H9 (cell line): ENCODE data around the gene ELMOD1. TPM values are rescaled to one million over a fixed set of nuclear protein-coding genes. Genes with fewer than 3 reads are reported as not detected.

Source experiments
- DNase-seq: peaks from one replicate; pipeline ENCODE4 v3.0.0-alpha.2; 2017
- H2AFZ ChIP-seq: one replicate; pipeline ENCODE4 v1.6.1; 2013; ENCODE audit warnings: mild to moderate bottlenecking, low read length, control low read depth, moderate library complexity
- H2AK5ac ChIP-seq: 2 replicates; pipeline ENCODE4 v1.6.1; 2013; ENCODE audit warnings: low read length, control low read depth, mixed read lengths; ENCODE audit not compliant: insufficient read length
- H2BK120ac ChIP-seq: one replicate; pipeline ENCODE4 v1.6.1; 2013; ENCODE audit warnings: low read depth, mild to moderate bottlenecking, low read length, control low read depth, inconsistent platforms; ENCODE audit not compliant: poor library complexity, severe bottlenecking
- H2BK12ac ChIP-seq: 2 replicates; pipeline ENCODE4 v1.6.1; 2013; ENCODE audit warnings: low read length, control low read depth, mixed read lengths, low read depth; ENCODE audit not compliant: insufficient read length
- H2BK15ac ChIP-seq: 2 replicates; pipeline ENCODE4 v1.6.1; 2013; ENCODE audit warnings: low read depth, low read length, control low read depth
- H2BK20ac ChIP-seq: one replicate; pipeline ENCODE4 v1.6.1; 2013; ENCODE audit warnings: low read depth, mild to moderate bottlenecking, low read length, control low read depth, inconsistent platforms; ENCODE audit not compliant: poor library complexity, severe bottlenecking
- H2BK5ac ChIP-seq: 2 replicates; pipeline ENCODE4 v1.6.1; 2013; ENCODE audit warnings: low read length, control low read depth, mixed read lengths; ENCODE audit not compliant: insufficient read length
- H3K14ac ChIP-seq: 2 replicates; pipeline ENCODE4 v1.6.1; 2013; ENCODE audit warnings: low read length, control low read depth; ENCODE audit not compliant: insufficient read depth
- H3K18ac ChIP-seq: 2 replicates; pipeline ENCODE4 v1.6.1; 2013; ENCODE audit warnings: low read depth, mild to moderate bottlenecking, mixed read lengths, low read length, control low read depth; ENCODE audit not compliant: insufficient read length
- H3K23ac ChIP-seq: 2 replicates; pipeline ENCODE4 v1.6.1; 2013; ENCODE audit warnings: low read length, control low read depth, mixed read lengths, low read depth; ENCODE audit not compliant: insufficient read length
- H3K23me2 ChIP-seq: 2 replicates; pipeline ENCODE4 v1.6.1; 2013; ENCODE audit warnings: low read depth, mild to moderate bottlenecking, mixed read lengths, low read length, control low read depth; ENCODE audit not compliant: insufficient read length, poor library complexity, severe bottlenecking
- H3K27ac ChIP-seq: 2 replicates; pipeline ENCODE4 v1.5.1; 2013; ENCODE audit warnings: low read length, control low read depth, mixed read lengths, low read depth; ENCODE audit not compliant: insufficient read length
- H3K27me3 ChIP-seq: 2 replicates; pipeline ENCODE4 v1.6.1; 2013; ENCODE audit warnings: low read length, control low read depth, inconsistent platforms; ENCODE audit not compliant: insufficient read depth
- H3K4ac ChIP-seq: 2 replicates; pipeline ENCODE4 v1.6.1; 2013; ENCODE audit warnings: low read depth, mild to moderate bottlenecking, control low read depth, inconsistent platforms, low read length, moderate library complexity
- H3K4me1 ChIP-seq: 2 replicates; pipeline ENCODE4 v1.6.1; 2013; ENCODE audit warnings: low read length, control low read depth, inconsistent platforms; ENCODE audit not compliant: insufficient read depth
- H3K4me2 ChIP-seq: 2 replicates; pipeline ENCODE4 v1.6.1; 2013; ENCODE audit warnings: low read length, control low read depth, mixed read lengths; ENCODE audit not compliant: insufficient read length, insufficient read depth
- H3K56ac ChIP-seq: 2 replicates; pipeline ENCODE4 v1.6.1; 2013; ENCODE audit warnings: low read depth, mild to moderate bottlenecking, mixed read lengths, low read length, control low read depth; ENCODE audit not compliant: insufficient read length
- H3K79me1 ChIP-seq: 2 replicates; pipeline ENCODE4 v1.6.1; 2013; ENCODE audit warnings: low read depth, mild to moderate bottlenecking, moderate library complexity, low read length, control low read depth, inconsistent platforms; ENCODE audit not compliant: insufficient read depth, poor library complexity, severe bottlenecking
- H3K79me2 ChIP-seq: 2 replicates; pipeline ENCODE4 v1.6.1; 2013; ENCODE audit warnings: low read length, control low read depth, inconsistent platforms; ENCODE audit not compliant: insufficient read depth
- H3K9ac ChIP-seq: 2 replicates; pipeline ENCODE4 v1.6.1; 2013; ENCODE audit warnings: low read length, control low read depth, mixed read lengths; ENCODE audit not compliant: insufficient read length; ENCODE audit errors: extremely low read depth
- H3K9me3 ChIP-seq: one replicate; pipeline ENCODE4 v1.6.1; 2013; ENCODE audit warnings: low read depth, low read length, inconsistent platforms; ENCODE audit not compliant: control insufficient read depth
- H3T11ph ChIP-seq: one replicate; pipeline ENCODE4 v1.6.1; 2013; ENCODE audit warnings: mild to moderate bottlenecking, low read length, control low read depth, inconsistent platforms
- H4K20me1 ChIP-seq: one replicate; pipeline ENCODE4 v1.6.1; 2013; ENCODE audit not compliant: control insufficient read depth, insufficient read length, insufficient read depth
- H4K5ac ChIP-seq: 2 replicates; pipeline ENCODE4 v1.6.1; 2013; ENCODE audit warnings: low read depth, mild to moderate bottlenecking, mixed read lengths, low read length, control low read depth; ENCODE audit not compliant: insufficient read length
- H4K8ac ChIP-seq: replicated peaks from 2 replicates; pipeline ENCODE4 v1.6.1; 2013; ENCODE audit warnings: low read length, control low read depth, mixed read lengths, low read depth; ENCODE audit not compliant: insufficient read length
- H4K91ac ChIP-seq: 2 replicates; pipeline ENCODE4 v1.6.1; 2013; ENCODE audit warnings: low read depth, mild to moderate bottlenecking, moderate library complexity, mixed read lengths, low read length, control low read depth; ENCODE audit not compliant: insufficient read length
- H3K27ac Mint-ChIP-seq, 3 experiments: 2 replicates in 2 of 3; 3 replicates in 1 of 3; pipeline ENCODE4 v1.8.0; 2020 to 2021; ENCODE audit warnings: mixed read lengths in 3 of 3, mild to moderate bottlenecking in 1 of 3, moderate library complexity in 1 of 3
- H3K27me3 Mint-ChIP-seq: 2 replicates; pipeline ENCODE4 v1.8.0; 2021; ENCODE audit warnings: low read depth, mild to moderate bottlenecking, moderate library complexity, mixed read lengths
- H3K36me3 Mint-ChIP-seq, 3 experiments: 2 replicates in 2 of 3; 3 replicates in 1 of 3; pipeline ENCODE4 v1.8.0; 2020 to 2021; ENCODE audit warnings: low read depth in 3 of 3, mixed read lengths in 3 of 3; ENCODE audit not compliant: insufficient read depth in 1 of 3
- H3K4me1 Mint-ChIP-seq, 2 experiments: 2 replicates each; pipeline ENCODE4 v1.8.0; 2020; ENCODE audit warnings: mixed read lengths in 2 of 2
- H3K4me3 Mint-ChIP-seq, 2 experiments: 2 replicates in 1 of 2; 3 replicates in 1 of 2; pipeline ENCODE4 v1.8.0; 2020 to 2021; ENCODE audit warnings: mild to moderate bottlenecking in 2 of 2, mixed read lengths in 2 of 2, moderate library complexity in 1 of 2
- H3K9me3 Mint-ChIP-seq, 2 experiments: 2 replicates in 1 of 2; 3 replicates in 1 of 2; pipeline ENCODE4 v1.8.0; 2020; ENCODE audit warnings: mild to moderate bottlenecking in 2 of 2, mixed read lengths in 2 of 2, moderate library complexity in 1 of 2
- CTCF ChIP-seq: fragments of 200-600 bp; sonication (generic); conservative IDR thresholded peaks from 3 replicates; pipeline ENCODE4 v1.8.0; 2021; ENCODE audit warnings: antibody characterized with exemption, mild to moderate bottlenecking
- WGBS: extraction: QIAGEN DNeasy Blood & Tissue Kit; methylation state at CpG from one replicate; pipeline ENCODE4 v1.1.7; 2013; ENCODE audit warnings: missing lambda C conversion rate, low lambda C conversion rate, mixed read lengths; ENCODE audit not compliant: insufficient read length; ENCODE audit errors: extremely low coverage; 5-methylcytosine and 5-hydroxymethylcytosine counted together
- total RNA-seq: library from RNA; stranded (reverse); gene quantifications from 2 replicates; pipeline ENCODE4 v1.2.1, GENCODE V29; 2021

Gene ELMOD1
- total RNA-seq, 1 experiment from 2014 or later: 0.61 TPM

GRCh38 chr11:107699371-107700285, 108.7 kb downstream of the ELMOD1 start:
- no peak overlapping the region for H4K8ac ChIP-seq
- H3K4me1 Mint-ChIP-seq: peaks cover 18 to 19% of the 10 kb centered on the region in 2 experiments
- no CpG with 5 or more reads among the region's 15 CpGs for WGBS
- no peak overlapping the region for H3K4me2 ChIP-seq
- no peak overlapping the region for H3K4me3 Mint-ChIP-seq
- no peak overlapping the region for H3K9ac ChIP-seq
- H3K23ac ChIP-seq: no peak overlapping the region
- H3K56ac ChIP-seq: no peak overlapping the region
- H3K4ac ChIP-seq: no peak overlapping the region
- no peak for DNase-seq
- H3K14ac ChIP-seq: no peak overlapping the region
- H2BK20ac ChIP-seq: no peak overlapping the region
- no peak overlapping the region for H4K91ac ChIP-seq
- no peak overlapping the region for H2BK5ac ChIP-seq
- H2BK15ac ChIP-seq: no peak overlapping the region
- H4K5ac ChIP-seq: no peak overlapping the region
- H3K9me3 ChIP-seq: no peaks in the 10 kb centered on the region
- H3K4me1 ChIP-seq: no peaks in the 10 kb centered on the region
- H3K27ac ChIP-seq: no peak overlapping the region
- peaks cover 3% of the 10 kb centered on the region; the same call in 1 of the 2 replicates for H3K27me3 Mint-ChIP-seq
- H2AK5ac ChIP-seq: no peak overlapping the region
- no peaks in the 10 kb centered on the region for H3K9me3 Mint-ChIP-seq
- no peaks in the 10 kb centered on the region for H3K23me2 ChIP-seq
- no peak overlapping the region for H2BK120ac ChIP-seq
- no peak for TF ChIP-seq CTCF
- H3T11ph ChIP-seq: no peak overlapping the region
- no peaks in the 10 kb centered on the region for H3K79me1 ChIP-seq
- no peak overlapping the region for H2BK12ac ChIP-seq
- H2AFZ ChIP-seq: no peak overlapping the region
- no peak overlapping the region for H3K27ac Mint-ChIP-seq
- H3K36me3 Mint-ChIP-seq: no peaks in the 10 kb centered on the region
- H3K27me3 ChIP-seq: no peaks in the 10 kb centered on the region
- H3K79me2 ChIP-seq: no peaks in the 10 kb centered on the region
- H4K20me1 ChIP-seq: no peaks in the 10 kb centered on the region
- no peak overlapping the region for H3K18ac ChIP-seq
